ENCODE data around the gene CDK5RAP2. TPM values are rescaled to one million over a fixed set of nuclear protein-coding genes. Genes with fewer than 3 reads are reported as not detected.

The CDK5RAP2 gene
- total and polyA plus RNA-seq, 9 of the 15 experiments (the other 6 are each of a cell fraction or from before 2014, with no cell fraction given), result 19.9 to 68.8 (median 42.2) TPM

- BruUV-seq (replicated peaks), result no TSS peak
- no peak for TF ChIP-seq NFIC (IDR thresholded peaks at IDR 0.05)
- no peak for TF ChIP-seq NEUROD1 (IDR thresholded peaks at IDR 0.05; ENCODE audit: borderline replicate concordance, low read depth, low read length, partially characterized antibody)
- no peak for TF ChIP-seq NFRKB (IDR thresholded peaks at IDR 0.05; ENCODE audit: low read depth)
- no peak for TF ChIP-seq NR0B1 (IDR thresholded peaks at IDR 0.05; ENCODE audit: partially characterized antibody)
- TF ChIP-seq BACH1 (tag; IDR thresholded peaks at IDR 0.05), result no peak
- TF ChIP-seq TRIM24 (IDR thresholded peaks at IDR 0.05), result no peak
- TF ChIP-seq ZNF592 (IDR thresholded peaks at IDR 0.05), result no peak
- no peak for TF ChIP-seq ESRRB (CRISPR knock-in tag; IDR thresholded peaks at IDR 0.05; ENCODE audit: borderline replicate concordance)
- no peak for TF ChIP-seq THAP12 (CRISPR knock-in tag; IDR thresholded peaks at IDR 0.05)
- TF ChIP-seq ZKSCAN3 (CRISPR knock-in tag; IDR thresholded peaks at IDR 0.05), result no peak
- no peak for TF ChIP-seq KDM2B (CRISPR knock-in tag; IDR thresholded peaks at IDR 0.05)
- TF ChIP-seq TAF7 (tag; IDR thresholded peaks at IDR 0.05), result no peak
- no peak for TF ChIP-seq BRF1 (IDR thresholded peaks at IDR 0.05; ENCODE audit: borderline replicate concordance, extremely low read depth, insufficient read length)
- no peak for TF ChIP-seq TBL1XR1 (IDR thresholded peaks at IDR 0.05; ENCODE audit: low read length in 2 of 2)
- no peak for TF ChIP-seq MLX (CRISPR knock-in tag; conservative IDR thresholded peaks at IDR 0.05)
- TF ChIP-seq EHMT2 (IDR thresholded peaks at IDR 0.05), result no peak
Observed at GRCh38 chr9:120374817-120375216, 205.2 kb downstream of the CDK5RAP2 start.

More at GRCh38 chr9:120374817-120375216, 205.2 kb downstream of the CDK5RAP2 start:
- Histone ChIP-seq H4K20me1 (replicated peaks; ENCODE audit: control insufficient read depth, insufficient read depth, low read length) (no peaks in the 10 kb centered on the region), H3K4me2 (ENCODE audit: insufficient read depth, low read length) (no peak overlapping the region), H3K4me1 (replicated peaks in 1 of 2; ENCODE audit: control insufficient read depth in 2 of 2, insufficient read depth in 2 of 2, low read length in 2 of 2) (no peaks in the 10 kb centered on the region), H3K9me3 (replicated peaks; ENCODE audit: control insufficient read depth, insufficient read depth, low read depth, low read length) (peaks cover 5% of the 10 kb centered on the region; the same call in 1 of the 2 replicates), H2AFZ (ENCODE audit: low read depth, low read length) (no peak overlapping the region), H3K9me1 (ENCODE audit: control insufficient read depth, insufficient read depth, low read length) (no peaks in the 10 kb centered on the region), H3K4me3 (no peak overlapping the region), H3K9ac (ENCODE audit: insufficient read depth in 1 of 2, low read depth in 2 of 2, low read length in 2 of 2) (no peak overlapping the region), H3K27ac (ENCODE audit: extremely low read depth, low read depth, low read length) (no peak overlapping the region), H3K79me2 (ENCODE audit: control insufficient read depth, insufficient read depth, low read length) (no peaks in the 10 kb centered on the region), H3K27me3 (ENCODE audit: control insufficient read depth in 2 of 2, insufficient read depth in 2 of 2, low read length in 2 of 2) (peaks cover 20 to 48% of the 10 kb centered on the region in 2 experiments), H3K36me3 (ENCODE audit: control insufficient read depth, insufficient read depth, low read length) (no peaks in the 10 kb centered on the region)
- CTCF ChIA-PET (ENCODE audit: low intra/inter-chr PET ratio), result no interaction called here
- 2% methylated on average over 14 of the region's 14 CpGs for WGBS (ENCODE audit: insufficient coverage, low coverage, missing lambda C conversion rate)
- POLR2A ChIA-PET, result no interaction called here
- intact Hi-C loops (cut with micrococcal nuclease), result no loop called here
- DNase-seq (ENCODE audit: extremely low read depth in 1 of 4, low spot score in 3 of 4) (no peak), ATAC-seq (no peak), FAIRE-seq (no peak)
- in situ Hi-C loops (cut with MboI), result no loop called here

Data from K562 (cell line).